ENCODE data around the gene PRRT1.
"Not testable (repeated sequence)": the region's sequence is repeated elsewhere in the genome, so short reads cannot be mapped to it uniquely, and the experiment has no call there.

Gene PRRT1

GRCh38 chr6:32149932-32150870, 1.5 kb downstream of the PRRT1 start:
- DNase-seq (ENCODE audit: low read depth), result no peak

DNA sequence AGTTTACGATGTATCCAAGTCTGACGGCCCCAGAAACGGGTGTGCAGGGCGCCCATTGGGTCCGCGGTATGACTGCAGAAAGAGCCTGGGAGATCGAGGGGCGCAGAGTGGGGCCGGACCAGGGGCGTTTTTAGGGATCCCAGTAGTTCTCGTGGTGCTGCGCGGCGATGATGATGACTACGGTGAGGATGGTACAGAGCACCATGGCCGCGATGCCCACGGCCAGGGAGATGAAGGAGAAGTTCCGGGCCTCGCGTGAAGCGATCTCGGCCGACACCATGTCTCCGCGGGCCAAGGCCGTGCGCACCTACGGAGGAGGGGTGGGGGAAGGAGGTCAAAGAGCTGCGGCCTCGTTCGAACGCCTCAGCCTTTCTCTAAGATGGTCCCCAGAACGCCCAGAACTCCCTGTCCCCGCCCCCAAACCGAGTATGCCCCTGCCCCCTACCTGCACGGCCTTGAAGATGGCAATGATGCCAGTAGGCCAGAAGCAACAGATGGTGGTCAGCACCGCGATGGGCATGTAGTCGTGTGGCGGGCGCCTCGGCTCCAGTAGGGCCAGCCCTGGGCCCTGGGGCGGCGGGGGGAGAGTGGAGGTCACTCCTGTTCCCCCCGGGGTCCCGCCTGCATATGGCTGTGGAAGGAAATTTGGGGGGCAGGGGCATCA, 2.5 kb downstream of the PRRT1 start:
- no peak for DNase-seq (ENCODE audit: low read depth)

DNA sequence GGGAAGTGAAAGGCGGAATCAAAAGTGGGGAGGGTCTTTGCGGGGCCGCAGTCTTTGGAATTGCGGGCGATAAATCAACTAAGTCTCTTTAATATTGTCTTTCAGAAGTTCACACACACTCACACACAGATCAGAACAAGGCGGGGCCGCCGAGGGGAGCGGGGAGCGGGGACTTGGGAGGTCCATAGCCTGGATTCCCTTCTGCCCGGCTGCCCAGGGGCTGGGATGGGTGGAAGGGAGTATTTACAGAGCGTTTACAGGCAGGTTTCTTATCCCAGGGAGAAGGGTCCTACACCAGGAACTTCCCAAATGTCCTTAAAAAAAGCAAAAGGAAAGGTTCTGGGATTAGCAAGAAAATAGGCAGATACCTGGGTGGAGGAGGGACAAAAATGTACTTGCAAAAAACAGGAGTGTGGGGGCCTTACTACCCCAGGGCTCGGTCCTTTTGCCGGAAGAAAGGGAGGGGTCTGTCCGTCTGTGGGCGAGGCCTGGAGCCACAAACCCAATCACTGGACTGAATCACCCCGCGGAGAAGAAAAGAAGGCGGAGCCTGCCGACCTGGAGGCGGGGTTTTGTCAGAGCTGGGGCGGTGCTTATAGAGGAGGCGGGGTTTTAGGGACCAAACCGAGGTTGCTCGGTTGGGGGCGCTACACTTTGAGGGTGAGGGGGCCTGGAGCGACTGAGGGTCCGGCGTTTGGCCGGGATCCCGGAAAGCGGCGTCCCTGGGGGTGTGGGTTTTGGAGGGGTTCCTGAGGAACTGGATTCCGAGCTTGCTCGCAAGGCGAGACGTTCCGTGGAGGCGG, 3.2 kb downstream of the PRRT1 start:
- DNase-seq (ENCODE audit: low read depth), result peak; percentile 49

- no peak for DNase-seq (ENCODE audit: low read depth)
Observed at GRCh38 chr6:32147401-32148132, 4.2 kb downstream of the PRRT1 start.

DNA sequence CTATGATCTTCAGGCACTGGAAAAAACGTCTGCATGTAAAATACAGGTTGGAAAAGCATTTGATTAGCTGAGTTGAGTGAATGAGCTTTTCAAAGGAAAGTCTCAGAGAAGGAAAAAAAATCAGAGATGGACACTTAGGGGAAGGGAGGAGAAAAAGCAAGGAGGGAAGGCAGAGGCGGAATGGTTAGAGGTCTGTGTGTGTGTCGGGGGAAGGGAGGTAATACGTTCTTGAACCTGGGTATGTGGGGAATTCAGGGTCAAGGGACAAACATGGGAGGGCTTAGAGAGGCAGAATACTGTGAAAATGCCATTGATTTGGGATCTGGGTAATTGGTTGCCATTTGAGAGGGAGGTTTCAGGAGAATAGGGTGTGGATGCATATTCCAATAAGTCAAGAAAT, 5.1 kb downstream of the PRRT1 start:
- no peak for DNase-seq (ENCODE audit: low read depth)

DNA sequence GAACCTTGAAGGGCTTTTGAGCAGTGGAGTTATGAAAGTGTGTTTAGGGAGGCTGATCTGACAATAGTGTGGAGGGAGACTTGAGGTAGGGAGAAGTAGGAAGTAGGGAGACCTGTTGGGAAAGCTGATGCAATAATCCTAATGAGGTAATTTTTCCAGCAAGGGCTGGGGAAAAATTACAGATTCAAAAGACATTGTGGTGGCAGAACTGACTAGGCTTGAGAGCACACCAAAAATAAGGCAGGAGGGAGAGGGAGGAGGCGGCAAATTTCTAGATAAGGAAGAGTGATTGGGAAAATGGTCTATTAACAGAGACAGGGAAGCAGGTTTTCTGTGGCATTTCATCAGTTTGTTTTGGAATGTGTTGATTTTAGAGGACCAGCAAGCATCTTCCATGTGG, 5.5 kb downstream of the PRRT1 start:
- DNase-seq (ENCODE audit: low read depth), result no peak

GRCh38 chr6:32144238-32144637, 7.5 kb downstream of the PRRT1 start:
- not testable (repeated sequence) for DNase-seq (ENCODE audit: low read depth)

GRCh38 chr6:32140420-32141046, 11.2 kb downstream of the PRRT1 start:
- DNase-seq (ENCODE audit: low read depth), result no peak

- DNase-seq (ENCODE audit: low read depth), result no peak
Observed at GRCh38 chr6:32139590-32139989, 12.1 kb downstream of the PRRT1 start.

GRCh38 chr6:32137454-32137853, 14.3 kb downstream of the PRRT1 start:
- DNase-seq (ENCODE audit: low read depth), result no peak

DNA sequence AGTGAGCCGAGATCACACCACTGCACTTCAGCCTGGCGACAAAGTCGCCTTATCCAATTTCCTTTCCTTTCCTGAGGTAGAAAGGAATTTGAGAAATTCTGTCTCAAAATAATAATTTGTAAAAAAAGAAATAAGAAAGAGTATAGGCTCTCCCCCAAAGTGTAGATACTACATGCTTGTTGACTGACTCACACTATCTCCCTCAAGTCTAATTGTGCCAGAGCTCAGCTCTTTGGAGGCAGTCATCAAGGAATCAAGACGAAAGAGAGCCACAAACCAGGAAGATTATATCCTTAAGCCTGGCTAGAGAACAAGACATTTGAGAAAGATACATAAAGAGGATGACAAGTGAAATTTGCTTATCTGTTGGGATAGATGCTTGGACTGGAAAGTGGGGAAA, 18.0 kb downstream of the PRRT1 start:
- DNase-seq (ENCODE audit: low read depth), result no peak

- no peak for DNase-seq (ENCODE audit: low read depth)
Observed at GRCh38 chr6:32132110-32132509, 19.6 kb downstream of the PRRT1 start.

DNA sequence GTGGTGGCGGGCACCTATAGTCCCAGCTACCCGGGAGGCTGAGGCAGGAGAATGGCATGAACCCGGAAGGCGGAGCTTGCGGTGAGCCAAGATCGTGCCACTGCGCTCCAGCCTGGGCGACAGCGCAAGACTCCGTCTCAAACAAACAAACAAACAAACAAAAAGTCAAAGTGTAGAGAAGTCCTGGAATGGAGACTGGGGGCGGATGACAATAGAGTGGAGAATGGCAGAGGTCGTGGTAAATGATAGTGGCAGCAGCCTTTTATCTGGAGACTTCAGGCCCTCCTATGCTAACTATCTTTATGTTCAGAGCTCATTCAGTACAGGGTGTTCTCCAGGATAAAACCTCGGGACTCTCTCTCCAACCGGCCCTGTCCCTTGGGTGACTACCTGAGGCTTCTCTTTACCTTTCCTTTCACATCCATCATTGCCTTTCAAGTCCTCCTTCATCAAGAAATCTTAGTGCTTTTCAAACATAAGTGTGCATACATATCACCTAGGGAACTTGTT, 20.2 kb downstream of the PRRT1 start:
- DNase-seq (ENCODE audit: low read depth), result no peak

DNA sequence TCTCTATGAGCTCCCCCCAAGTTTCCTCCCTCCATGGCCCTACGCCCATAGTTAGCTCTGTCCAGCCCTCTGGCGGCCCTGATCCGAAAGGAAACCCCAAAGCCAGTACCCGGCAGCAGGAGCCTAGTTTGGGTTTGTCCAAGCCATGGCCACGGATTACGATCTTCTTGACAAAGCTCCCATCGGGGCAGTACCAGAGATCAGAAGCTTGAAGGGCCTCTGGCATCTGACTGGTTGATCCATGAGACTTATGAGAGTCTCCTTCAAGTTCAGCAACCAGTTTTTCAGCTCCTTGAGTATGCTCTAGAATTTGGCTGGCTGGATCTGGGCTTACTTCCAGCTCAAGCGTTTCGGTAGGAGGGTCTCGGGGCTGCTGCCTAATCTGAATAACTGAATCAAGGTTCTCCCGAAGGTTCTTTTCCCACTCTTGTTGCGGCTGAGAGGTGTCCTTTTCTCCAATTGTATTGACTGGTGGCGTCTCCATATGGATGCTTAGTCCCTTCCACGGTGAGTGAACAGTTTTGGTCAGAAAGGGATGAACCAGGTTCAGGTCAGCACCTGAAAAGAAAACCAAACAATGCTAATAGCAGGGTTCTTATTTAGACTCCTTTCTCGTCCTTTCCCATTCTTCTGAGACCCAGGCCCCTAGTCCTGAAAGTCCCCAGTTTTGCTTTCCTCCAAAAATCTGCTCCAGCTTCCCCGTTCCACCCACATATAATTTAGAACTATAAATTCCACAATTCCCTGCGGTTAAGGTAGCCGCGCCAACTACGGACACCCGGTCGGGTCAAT, 22.2 kb downstream of the PRRT1 start:
- DNase-seq (ENCODE audit: low read depth), result no peak

DNA sequence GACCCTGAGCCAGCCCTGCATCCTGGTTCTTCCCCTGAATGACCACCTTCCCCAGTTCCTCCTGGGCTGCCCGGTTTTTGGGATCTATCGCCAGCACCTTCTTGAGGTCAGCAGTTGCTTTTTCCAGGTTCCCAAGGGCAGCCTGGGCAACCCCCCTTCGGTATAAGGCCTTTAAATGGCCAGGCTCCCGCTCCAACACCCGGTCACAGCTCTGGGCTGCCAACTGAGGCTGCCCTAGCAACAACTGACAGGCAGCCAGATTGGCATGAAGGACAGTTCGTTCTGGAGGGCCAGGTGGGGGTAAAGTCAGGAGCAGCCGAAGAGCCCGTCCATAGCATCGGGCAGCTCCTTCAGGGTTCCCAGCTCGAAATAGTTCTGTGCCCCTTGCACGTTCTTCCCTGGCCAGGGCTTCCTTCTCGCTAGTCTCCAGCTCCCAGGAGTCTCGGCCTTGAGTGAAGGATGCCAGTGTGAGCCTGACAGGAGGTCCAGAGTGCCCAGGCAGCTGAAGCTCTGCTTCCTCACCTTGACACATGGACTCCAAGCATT, 22.9 kb downstream of the PRRT1 start:
- DNase-seq (ENCODE audit: low read depth), result no peak

GRCh38 chr6:32127717-32128592, 23.8 kb downstream of the PRRT1 start, which contains the start of gene ATF6B:
TSS of gene ATF6B (minus strand) at chr6:32128246. CDS start at chr6:32128207, 39 bp downstream.
- peak; percentile 94 for DNase-seq (ENCODE audit: low read depth)

DNA sequence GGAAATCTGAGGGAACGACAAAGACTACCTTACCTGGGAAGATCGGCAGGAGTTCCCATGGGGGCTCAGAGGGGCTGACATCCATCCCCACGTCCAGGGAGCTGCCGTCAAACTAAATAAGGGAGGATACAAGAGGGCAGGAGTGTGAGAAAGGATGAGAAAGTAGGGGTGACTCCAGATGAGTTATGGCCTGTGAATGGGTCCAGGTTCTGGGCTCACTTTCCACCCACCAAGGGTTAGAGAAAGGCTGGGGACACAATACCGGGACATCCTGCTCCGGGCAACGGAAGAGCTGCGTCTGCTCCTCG, 24.4 kb downstream of the PRRT1 start:
- no peak for DNase-seq (ENCODE audit: low read depth)

- DNase-seq (ENCODE audit: low read depth), result no peak
Observed at GRCh38 chr6:32126880-32127279, 24.9 kb downstream of the PRRT1 start.

DNA sequence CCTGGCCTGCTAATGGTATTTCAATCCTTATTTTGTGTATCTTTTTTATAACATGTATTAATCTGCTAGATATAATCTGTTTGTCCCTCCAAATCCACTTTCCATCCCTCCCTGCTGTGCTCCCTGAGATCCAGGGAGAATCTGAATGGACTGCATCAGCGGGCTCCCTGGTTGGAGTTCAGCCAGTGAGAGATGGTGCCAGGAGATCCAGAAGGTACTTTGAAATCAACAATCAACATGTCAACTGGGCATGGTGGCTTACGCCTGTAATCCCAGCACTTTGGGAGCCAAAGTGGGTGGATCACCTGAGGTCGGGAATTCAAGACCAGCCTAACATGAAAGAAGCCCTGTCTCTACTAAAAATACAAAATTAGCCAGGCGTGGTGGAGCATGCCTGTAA, 28.1 kb downstream of the PRRT1 start:
- no peak for DNase-seq (ENCODE audit: low read depth)
